Vagina (tissue), 2 donors: ENCODE results near the gene GLRX5. TPM values are rescaled to one million over a fixed set of nuclear protein-coding genes. Genes with fewer than 3 reads are reported as not detected.

ENCODE experiments used
- DNase-seq, 2 donors: peaks; one replicate each; pipeline ENCODE4 v3.0.0-alpha.2; 2017; ENCODE audit errors: extremely low spot score in 2 of 2
- H3K27ac ChIP-seq: fragments of 200-600 bp; sonication (generic); one replicate; pipeline ENCODE4 v1.5.1; 2019
- H3K27me3 ChIP-seq: fragments of 200-600 bp; sonication (generic); one replicate; pipeline ENCODE4 v1.5.1; 2019
- H3K36me3 ChIP-seq, 2 donors: fragments of 200-600 bp; sonication (generic); one replicate each; pipeline ENCODE4 v1.5.1; 2017 to 2019
- H3K4me1 ChIP-seq: fragments of 200-600 bp; sonication (generic); one replicate; pipeline ENCODE4 v1.5.1; 2019
- H3K4me3 ChIP-seq, 2 donors: fragments of 200-600 bp; sonication (generic); 1 replicate in 1 of 2; 2 replicates in 1 of 2; pipeline ENCODE4 v1.5.1; 2016 to 2019
- H3K9me3 ChIP-seq: fragments of 200-600 bp; sonication (generic); one replicate; pipeline ENCODE4 v1.5.1; 2019
- CTCF ChIP-seq, 3 experiments: fragments of 450-650 bp in 2 of 3; fragments of 200-600 bp in 1 of 3; sonication (generic) in 1 of 3; IDR thresholded peaks; one replicate each; pipeline ENCODE4 v1.5.1; 2017 to 2019; ENCODE audit warnings: antibody characterized with exemption in 3 of 3, mild to moderate bottlenecking in 2 of 3, moderate library complexity in 2 of 3
- POLR2A ChIP-seq, 2 donors: fragments of 450-650 bp; IDR thresholded peaks; one replicate each; pipeline ENCODE4 v1.6.1; 2017; ENCODE audit warnings: antibody characterized with exemption in 2 of 2, mild to moderate bottlenecking in 2 of 2, moderate library complexity in 2 of 2
- POLR2AphosphoS5 ChIP-seq, 2 donors: sonication (generic); formaldehyde crosslinking; IDR thresholded peaks; one replicate each; pipeline ENCODE4 v1.9.0; 2017; ENCODE audit warnings: antibody characterized with exemption in 2 of 2, mild to moderate bottlenecking in 2 of 2, low read depth in 1 of 2; ENCODE audit not compliant: insufficient read depth in 1 of 2
- intact Hi-C: fragments of 100-400 bp; cut with DNase I; formaldehyde crosslinking; loops from one replicate; pipeline ENCODE4 v1.15.1; 2023
- total RNA-seq: library from RNA; depleted of rRNA; stranded (reverse); fragments of >200 nt; gene quantifications from one replicate; pipeline ENCODE4 v1.2.3, GENCODE V29; 2016

GLRX5 gene
- total RNA-seq, 1 donor from 2014 or later, result 20.4 TPM

- Histone ChIP-seq H3K36me3 (peaks cover 0 to 14% of the 10 kb centered on the region in 2 donors), H3K27me3 (no peaks in the 10 kb centered on the region), H3K4me3 (no peak overlapping the region), H3K27ac (no peak overlapping the region), H3K4me1 (peaks cover 10% of the 10 kb centered on the region), H3K9me3 (no peaks in the 10 kb centered on the region)
- no peak for DNase-seq
- intact Hi-C loops, result no loop called here
- TF ChIP-seq CTCF (IDR thresholded peaks at IDR 0.05), result no peak
- TF ChIP-seq POLR2AphosphoS5 (IDR thresholded peaks at IDR 0.05; ENCODE audit: insufficient read depth in 1 of 2, low read depth in 1 of 2), result no peak
- TF ChIP-seq POLR2A (IDR thresholded peaks at IDR 0.05), result no peak
These were observed 8.2 kb downstream of the GLRX5 start for GRCh38 chr14:95543021-95543420.

DNA sequence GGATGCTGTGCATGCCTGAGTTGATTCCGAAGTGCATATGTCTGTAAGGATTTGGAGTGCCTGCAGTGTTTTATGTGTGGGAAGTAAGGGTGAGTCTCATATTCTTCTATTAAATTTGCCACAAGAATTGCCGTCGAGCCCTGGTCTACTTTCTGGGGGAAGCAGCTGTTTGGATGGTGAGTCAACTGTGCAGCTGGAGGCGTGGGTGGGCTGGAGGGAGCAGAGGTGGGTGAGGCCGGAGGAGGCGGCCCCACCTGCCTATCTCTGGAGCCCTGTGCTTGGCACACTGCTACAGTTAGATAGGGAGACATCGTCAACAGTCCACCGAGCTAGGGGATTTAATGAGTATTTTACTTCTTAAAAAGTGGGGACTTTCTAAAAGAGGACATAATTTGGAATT, 9.7 kb downstream of the GLRX5 start:
- Histone ChIP-seq H3K4me1 (peaks cover 2% of the 10 kb centered on the region), H3K27me3 (no peaks in the 10 kb centered on the region), H3K27ac (no peak overlapping the region), H3K36me3 (peaks cover 0 to 14% of the 10 kb centered on the region in 2 donors), H3K4me3 (no peak overlapping the region), H3K9me3 (no peaks in the 10 kb centered on the region)
- intact Hi-C loops, result no loop called here
- TF ChIP-seq POLR2A (IDR thresholded peaks at IDR 0.05), result no peak
- no peak for DNase-seq

DNA sequence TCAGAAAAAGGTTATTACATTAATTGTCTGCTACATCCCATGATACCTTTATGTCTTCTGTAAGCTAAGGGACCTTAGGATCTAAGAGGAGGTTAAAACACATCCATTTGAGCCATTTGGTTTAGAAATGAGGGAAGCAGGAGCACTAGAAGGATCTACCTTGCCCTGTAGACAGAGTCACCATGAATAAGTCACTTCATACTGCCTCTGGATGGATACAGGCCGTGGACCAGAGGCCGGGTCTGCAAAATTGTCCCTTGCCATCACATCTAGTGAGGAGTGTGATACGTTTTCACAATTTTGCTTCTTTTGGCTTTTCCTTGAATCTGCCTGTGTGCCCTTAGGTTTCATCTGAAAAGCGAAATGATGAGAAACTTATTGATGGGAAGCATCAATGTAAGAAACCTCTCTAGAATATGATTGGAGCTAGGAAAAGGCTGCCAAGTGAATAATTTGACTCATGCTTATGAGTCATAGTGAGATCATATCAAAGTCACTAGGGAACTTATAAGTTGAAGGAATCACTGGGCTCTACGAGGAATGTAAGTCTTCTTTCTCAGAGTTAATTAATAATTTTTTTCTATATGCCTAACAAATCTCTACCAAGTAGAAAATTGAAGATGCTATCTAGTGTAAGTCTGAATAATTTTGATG, 10.8 kb downstream of the GLRX5 start:
- Histone ChIP-seq H3K4me3 (no peak overlapping the region), H3K9me3 (no peaks in the 10 kb centered on the region), H3K27ac (no peak overlapping the region), H3K4me1 (no peaks in the 10 kb centered on the region), H3K27me3 (no peaks in the 10 kb centered on the region), H3K36me3 (peaks cover 0 to 14% of the 10 kb centered on the region in 2 donors)
- DNase-seq, result no peak
- intact Hi-C loops, result no loop called here
- no peak for TF ChIP-seq POLR2A (IDR thresholded peaks at IDR 0.05)
- no peak for TF ChIP-seq POLR2AphosphoS5 (IDR thresholded peaks at IDR 0.05; ENCODE audit: insufficient read depth in 1 of 2, low read depth in 1 of 2)
- TF ChIP-seq CTCF (IDR thresholded peaks at IDR 0.05), result no peak

DNA sequence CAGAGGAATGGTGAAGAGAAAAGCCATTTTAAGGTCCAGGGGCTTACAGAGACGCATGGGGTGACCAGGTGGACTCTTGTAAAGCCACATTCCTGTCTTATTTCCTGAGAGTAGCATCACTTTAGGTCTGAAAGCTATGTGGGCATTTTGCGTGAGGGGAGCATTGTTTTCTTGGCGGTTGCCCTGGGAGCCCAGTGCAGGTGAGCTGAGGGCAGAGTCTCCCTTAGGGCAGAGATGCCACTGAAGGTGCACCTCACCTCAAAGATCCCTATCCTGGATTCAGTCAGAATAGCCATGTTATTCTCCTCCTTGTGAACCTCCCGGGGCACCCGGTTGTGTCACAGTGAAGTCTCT, 12.4 kb downstream of the GLRX5 start:
- intact Hi-C loops, result no loop called here
- Histone ChIP-seq H3K4me1 (no peaks in the 10 kb centered on the region), H3K4me3 (no peak overlapping the region), H3K27ac (no peak overlapping the region), H3K27me3 (no peaks in the 10 kb centered on the region), H3K9me3 (no peaks in the 10 kb centered on the region), H3K36me3 (peaks cover 0 to 14% of the 10 kb centered on the region in 2 donors)
- TF ChIP-seq POLR2AphosphoS5 (IDR thresholded peaks at IDR 0.05; ENCODE audit: insufficient read depth in 1 of 2, low read depth in 1 of 2) (no peak), CTCF (IDR thresholded peaks at IDR 0.05) (no peak), POLR2A (IDR thresholded peaks at IDR 0.05) (no peak)
- no peak for DNase-seq

GRCh38 chr14:95547626-95548327, 12.9 kb downstream of the GLRX5 start:
- DNase-seq, result no peak
- Histone ChIP-seq H3K27ac (no peak overlapping the region), H3K9me3 (no peaks in the 10 kb centered on the region), H3K4me3 (no peak overlapping the region), H3K36me3 (peaks cover 0 to 14% of the 10 kb centered on the region in 2 donors), H3K27me3 (no peaks in the 10 kb centered on the region), H3K4me1 (no peaks in the 10 kb centered on the region)
- intact Hi-C loops, result no loop called here
- no peak for TF ChIP-seq POLR2AphosphoS5 (IDR thresholded peaks at IDR 0.05; ENCODE audit: insufficient read depth in 1 of 2, low read depth in 1 of 2)
- no peak for TF ChIP-seq CTCF (IDR thresholded peaks at IDR 0.05)
- TF ChIP-seq POLR2A (IDR thresholded peaks at IDR 0.05), result no peak
